GM12872 (cell line): ENCODE data around the gene MPP7.

Experiments
- CTCF ChIP-seq: IDR thresholded peaks from 3 replicates; pipeline ENCODE4 v1.5.1; 2011; ENCODE audit warnings: low read depth, mild to moderate bottlenecking, low read length, moderate library complexity; ENCODE audit not compliant: insufficient read depth

The MPP7 gene

GRCh38 chr10:28304032-28304571, 1.2 kb upstream of the MPP7 start:
- no peak for TF ChIP-seq CTCF

DNA sequence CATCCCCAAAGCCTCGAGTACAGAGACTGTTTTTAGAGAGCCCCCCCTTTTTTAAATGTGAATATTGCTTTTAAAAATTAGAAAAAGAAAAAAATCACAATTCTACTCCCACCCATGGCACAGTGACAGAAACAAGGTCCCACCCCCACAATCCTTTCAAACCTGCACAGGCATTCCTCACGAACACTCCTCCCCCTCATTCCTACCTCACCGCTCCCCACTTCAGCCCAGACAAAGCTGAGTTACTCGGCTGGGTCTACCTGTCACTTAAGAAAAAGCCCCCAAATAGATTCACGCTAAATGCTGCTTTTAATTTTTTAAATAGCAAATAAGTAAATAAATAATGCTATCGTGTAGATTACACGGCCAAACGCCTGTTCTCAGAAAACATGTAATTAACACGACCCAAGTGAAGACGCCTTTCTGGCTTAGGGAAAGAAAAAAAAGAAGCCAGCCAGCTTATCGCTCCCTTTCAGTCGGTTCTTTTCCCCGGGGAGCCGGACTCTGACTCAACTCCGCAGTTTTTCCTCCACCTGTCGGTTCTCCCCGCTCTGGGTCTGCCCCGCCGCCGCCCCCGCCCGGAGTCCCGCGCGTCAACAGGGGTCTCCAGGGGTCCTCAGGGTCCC, 739 bp downstream of the MPP7 start:
- no peak for TF ChIP-seq CTCF

DNA sequence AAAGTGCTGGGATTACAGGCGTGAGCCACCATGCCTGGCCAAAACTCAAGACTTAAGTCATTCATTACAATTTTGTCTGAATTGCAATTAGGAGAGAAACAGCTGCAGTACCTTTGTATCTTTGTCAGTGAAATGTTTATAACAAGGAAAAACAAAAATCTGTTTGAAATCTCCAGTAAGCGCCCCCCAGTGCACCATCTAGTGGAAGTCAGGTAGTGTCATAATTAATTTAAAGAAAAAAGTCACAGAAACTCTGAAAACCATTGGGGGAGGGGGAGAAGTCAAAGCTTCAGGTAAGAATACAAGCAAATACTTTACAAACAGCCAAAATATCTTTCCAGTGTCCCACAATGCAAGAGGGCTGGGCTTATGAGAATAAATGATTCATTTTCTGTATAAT, 2.8 kb downstream of the MPP7 start:
- 0 out of 3 replicates have a peak, but pooled peaks have one; percentile 5 for TF ChIP-seq CTCF

GRCh38 chr10:28298951-28299350, 3.9 kb downstream of the MPP7 start:
- TF ChIP-seq CTCF, result no peak

DNA sequence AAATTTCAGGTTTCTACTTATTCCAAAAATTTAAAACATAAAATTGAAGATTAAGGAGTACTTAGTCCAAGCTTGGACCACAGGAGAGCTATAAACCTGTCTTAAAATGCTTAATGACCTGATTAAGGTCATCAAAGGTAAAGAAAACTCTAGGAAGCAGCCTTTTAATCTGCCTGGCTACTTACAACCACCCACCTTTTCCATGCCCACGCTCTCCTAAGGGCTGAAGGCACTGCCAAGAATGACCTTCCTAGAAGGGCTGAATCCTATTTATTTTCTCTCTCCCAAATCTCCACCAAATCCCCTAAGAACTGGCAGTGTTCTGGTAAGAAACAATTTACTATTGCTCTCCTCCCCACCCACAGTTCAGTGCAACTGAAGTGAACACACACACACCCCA, 6.8 kb downstream of the MPP7 start:
- no peak for TF ChIP-seq CTCF

DNA sequence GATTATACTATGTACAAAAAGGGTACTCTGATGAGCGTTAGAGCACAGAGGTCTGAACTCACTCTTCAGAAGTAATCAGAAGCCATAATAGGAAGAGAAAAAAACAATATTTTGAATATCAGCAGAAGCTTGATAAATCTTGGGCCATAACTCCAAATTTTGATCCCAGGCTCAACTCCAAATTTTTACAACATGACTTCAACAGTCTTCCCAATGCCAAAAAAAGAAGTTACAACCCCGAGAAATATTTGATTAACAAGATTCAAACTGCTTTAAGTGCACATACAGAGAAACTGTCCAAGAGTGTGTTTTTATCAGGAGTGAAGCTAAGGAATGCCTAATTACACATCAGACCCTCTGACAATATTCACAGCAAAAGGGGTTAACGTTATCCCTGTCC, 7.5 kb downstream of the MPP7 start:
- TF ChIP-seq CTCF, result no peak

DNA sequence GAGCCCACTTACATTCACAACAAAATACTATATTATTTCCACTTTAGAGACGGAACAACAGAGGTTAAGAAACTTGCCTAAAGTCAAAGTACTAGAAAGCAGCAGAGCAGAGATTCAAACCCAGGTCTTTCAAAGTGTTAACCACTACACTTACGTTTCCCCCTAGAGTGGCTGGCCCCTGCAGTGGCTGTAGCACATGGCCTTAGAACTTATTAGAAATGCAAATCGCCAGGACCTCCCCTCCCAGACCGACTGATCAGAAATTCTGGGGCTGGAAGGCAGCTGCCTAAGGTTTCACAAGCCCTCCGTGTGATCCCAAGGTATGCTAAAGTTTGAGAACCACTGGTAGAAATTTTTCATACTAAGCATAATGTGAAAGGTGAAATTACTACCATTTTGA, 8.1 kb downstream of the MPP7 start:
- no peak for TF ChIP-seq CTCF
